22Rv1 (cell line): ENCODE results near the gene CNTN5.

Experiments
- CTCF ChIP-seq: fragments of 450-650 bp; IDR thresholded peaks from 2 replicates; pipeline ENCODE4 v1.5.1; 2017; ENCODE audit warnings: mild to moderate bottlenecking
- ZFX ChIP-seq: fragments of 450-650 bp; IDR thresholded peaks from 2 replicates; pipeline ENCODE4 v1.6.1; 2017; ENCODE audit warnings: antibody characterized with exemption, borderline replicate concordance

- TF ChIP-seq CTCF (no peak), ZFX (no peak)
Measured at GRCh38 chr11:100354736-100355135, 1334.0 kb downstream of the CNTN5 start.
